ENCODE measurements around the gene ALG12.

DNA sequence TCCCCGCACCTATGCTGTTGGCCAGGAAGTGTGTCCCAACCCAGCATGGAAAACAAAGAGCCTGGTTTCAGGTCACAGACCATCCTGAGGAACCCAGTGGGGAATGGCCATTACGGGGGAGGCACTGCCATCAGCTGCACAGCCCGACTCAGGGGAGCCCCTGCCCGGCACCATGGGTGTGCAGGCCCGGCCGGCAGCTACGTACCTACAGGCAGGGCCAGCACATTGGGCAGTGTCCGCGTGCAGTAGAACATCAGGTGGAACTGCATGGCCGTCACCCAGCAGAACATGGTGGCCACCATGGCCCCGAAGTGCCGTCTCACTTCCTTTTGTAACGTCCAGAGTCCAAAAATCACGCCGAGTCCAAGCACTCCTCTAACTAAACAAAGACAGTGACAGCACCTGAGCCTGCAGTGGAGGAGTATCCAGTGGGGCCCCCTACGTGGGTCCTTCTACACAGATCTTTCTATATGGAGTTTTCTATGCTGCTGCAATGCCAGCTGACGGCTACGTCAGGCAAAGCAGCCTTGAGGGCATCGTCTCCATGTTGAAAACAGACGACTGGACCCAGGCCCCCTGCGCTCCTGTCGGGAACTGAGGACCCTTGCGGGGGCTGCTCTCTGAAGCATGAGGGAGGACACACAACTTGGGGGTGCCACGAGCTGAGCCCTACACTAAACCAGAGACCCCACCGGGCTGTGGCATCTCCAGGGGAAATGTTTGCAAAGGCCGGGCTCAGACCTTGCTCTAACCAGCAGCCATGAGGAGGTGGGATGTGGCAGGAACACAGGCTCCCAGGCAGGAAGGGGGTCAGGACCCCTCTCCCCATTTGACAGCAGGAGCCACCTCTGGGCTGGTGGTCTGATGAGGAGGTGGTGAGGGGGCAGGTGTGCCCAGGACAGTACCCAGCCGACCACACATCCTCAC, 7.7 kb downstream of the ALG12 start:
- TF ChIP-seq SIN3A (IDR thresholded peaks at IDR 0.05; ENCODE audit: borderline replicate concordance, insufficient read depth, low read length), result no peak
- TF ChIP-seq TAF1 (IDR thresholded peaks at IDR 0.05; ENCODE audit: borderline replicate concordance, insufficient read depth, low read length), result no peak

All from PFSK-1 (cell line).